ENCODE data around the gene PITHD1.
"Not testable (repeated sequence)": the region's sequence is repeated elsewhere in the genome, so short reads cannot be mapped to it uniquely, and the experiment has no call there.

PITHD1 gene, protein sequence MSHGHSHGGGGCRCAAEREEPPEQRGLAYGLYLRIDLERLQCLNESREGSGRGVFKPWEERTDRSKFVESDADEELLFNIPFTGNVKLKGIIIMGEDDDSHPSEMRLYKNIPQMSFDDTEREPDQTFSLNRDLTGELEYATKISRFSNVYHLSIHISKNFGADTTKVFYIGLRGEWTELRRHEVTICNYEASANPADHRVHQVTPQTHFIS

DNA sequence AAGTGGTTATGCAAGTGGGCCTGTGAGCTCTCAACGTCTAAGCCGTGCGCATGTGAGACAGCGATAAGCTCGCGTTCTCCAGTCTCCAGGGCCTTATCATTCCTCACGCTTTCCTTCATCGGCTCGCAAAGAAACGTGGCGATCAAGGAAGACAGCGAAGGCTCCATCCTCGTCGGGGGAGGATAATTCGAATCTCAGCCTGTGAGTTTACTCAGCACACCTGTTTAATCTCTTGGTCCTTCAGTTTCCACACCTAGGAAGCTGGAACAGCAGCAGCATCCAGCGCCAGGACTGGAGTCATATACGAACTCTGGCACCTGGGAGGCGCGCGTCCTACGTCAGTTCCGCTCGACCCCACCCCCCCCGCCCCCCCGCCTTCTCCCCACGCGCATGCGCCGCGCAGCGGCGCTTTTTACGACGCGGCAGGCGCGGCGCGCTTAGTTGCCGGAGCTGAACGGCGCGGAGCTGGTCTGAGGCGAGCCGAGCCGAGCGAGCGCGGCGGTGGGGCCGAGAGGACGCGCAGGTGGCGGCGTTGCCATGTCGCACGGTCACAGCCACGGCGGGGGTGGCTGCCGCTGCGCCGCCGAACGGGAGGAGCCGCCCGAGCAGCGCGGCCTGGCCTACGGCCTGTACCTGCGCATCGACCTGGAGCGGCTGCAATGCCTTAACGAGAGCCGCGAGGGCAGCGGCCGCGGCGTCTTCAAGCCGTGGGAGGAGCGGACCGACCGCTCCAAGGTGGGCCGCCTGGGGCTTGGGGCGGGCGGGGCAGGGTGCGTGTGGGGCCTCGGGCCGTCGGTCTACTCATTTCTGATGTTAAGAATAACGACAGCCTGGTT is at the start of gene PITHD1:
Gene PITHD1 (plus strand): TSS at position 440 of the 836 bp plus-strand sequence. CDS start 98 bp downstream, at position 538.
- DNase-seq (ENCODE audit: low read depth in 2 of 3, low spot score in 2 of 3), result peak; percentile 55 to 68 (median 56)

DNA sequence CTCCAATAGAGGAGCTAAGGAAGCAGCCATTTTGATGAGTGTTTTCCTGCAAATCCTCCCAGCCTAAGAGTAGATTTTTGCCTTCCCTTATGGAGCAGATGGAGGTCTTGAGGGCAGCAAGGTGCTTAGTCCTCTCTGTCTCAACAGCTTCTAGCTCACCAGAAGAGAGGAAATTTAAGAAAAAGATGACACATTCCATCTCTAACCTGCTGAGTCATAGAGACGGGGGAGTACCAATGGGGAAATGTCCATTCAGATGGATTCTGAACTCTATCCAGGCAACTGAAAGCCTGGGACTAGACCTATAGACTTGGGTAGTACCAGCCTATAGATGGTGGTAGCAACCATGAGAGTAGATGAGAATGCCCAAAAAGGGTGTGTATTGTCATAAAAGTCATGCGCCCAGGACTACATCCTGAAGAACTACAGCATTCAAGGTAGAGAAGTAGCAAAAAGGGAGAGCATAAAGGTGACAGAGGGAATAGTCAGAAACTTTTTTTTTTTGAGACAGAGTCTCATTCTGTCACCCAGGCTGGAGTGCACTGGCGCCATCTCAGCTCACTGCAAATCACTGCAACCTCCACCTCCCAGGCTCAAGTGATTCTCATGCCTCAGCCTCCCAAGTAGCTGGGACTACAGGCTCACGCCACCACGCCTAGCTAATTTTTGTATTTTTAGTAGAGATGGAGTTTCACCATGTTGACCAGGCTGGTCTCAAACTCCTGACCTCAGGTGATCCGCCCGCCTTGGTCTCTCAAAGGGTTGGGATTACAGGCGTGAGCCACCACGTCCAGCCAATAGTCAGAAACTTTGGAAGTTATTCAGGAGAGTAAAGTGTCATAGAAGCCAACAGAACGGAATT is 45.6 kb upstream of the PITHD1 start:
- DNase-seq (ENCODE audit: low read depth in 2 of 3, low spot score in 2 of 3), result no peak

DNA sequence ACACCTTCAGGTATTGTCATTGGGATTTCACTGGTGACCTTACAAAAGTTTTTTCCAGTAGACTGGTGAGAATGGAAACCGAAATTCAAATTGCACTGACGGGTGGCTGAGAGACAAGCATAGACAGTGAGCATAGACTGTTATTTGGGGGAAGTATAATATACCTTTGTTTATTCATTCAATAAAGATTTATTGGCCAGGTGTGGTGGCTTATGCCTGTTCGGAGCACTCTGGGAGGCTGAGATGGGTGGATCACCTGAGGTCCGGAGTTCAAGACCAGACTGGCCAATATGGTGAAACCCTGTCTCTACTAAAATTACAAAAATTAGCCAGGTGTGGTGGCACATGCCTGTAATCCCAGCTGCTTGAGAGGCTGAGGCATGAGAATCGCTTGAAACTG is 44.9 kb upstream of the PITHD1 start:
- DNase-seq (ENCODE audit: low read depth in 2 of 3, low spot score in 2 of 3), result not testable (repeated sequence)

DNA sequence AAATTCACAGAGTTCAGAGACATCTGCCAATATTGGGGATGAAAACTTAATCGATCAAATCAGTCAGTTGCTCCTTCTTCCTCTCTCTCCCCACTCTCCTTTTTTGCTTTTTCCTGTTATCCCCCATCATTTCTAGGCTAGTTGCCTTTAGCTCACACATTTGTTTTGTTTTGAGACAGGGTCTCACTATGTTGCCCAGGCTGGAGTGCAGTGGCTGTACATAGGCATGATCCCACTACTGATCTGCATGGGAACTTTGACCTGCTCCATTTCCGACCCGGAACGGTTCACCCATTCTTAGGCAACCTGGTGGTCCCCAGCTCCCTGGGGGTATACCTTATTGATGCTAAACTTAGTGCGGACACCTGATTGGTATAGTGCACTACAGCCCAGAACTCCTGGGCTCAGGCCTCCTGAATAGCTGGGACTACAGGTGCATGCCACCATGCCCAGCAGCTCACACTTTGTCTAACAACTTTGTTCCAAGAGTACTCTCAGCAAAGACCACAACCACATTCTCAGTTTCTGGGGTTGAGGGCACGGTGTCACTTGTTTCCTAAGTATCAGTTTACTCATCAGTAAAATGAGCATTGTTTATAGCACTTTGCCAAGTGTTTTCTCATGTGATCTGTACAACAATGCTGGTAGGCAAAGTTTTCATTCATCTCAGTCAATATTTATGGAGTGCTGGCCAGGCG is 41.6 kb upstream of the PITHD1 start:
- no peak for DNase-seq (ENCODE audit: low read depth in 2 of 3, low spot score in 2 of 3)

DNA sequence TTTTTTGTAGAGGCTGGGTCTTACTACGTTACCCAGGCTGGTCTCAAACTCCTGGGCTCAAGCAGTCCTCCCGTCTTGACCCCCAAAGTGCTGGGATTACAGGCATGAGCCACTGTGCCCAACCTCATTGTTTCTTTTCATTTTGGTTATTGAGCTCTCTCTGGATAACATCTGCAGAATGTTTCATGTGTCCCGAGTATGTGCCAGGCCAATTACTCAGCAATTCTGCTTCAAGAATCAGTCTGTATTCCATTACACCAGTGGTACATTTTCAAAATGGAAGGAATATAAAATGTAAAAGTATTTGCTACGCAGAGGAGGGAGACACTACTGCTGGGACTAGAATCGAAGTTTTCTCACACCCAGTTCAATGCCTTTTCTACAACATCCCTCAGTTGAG is 36.6 kb upstream of the PITHD1 start:
- DNase-seq (ENCODE audit: low read depth in 2 of 3, low spot score in 2 of 3), result no peak

DNA sequence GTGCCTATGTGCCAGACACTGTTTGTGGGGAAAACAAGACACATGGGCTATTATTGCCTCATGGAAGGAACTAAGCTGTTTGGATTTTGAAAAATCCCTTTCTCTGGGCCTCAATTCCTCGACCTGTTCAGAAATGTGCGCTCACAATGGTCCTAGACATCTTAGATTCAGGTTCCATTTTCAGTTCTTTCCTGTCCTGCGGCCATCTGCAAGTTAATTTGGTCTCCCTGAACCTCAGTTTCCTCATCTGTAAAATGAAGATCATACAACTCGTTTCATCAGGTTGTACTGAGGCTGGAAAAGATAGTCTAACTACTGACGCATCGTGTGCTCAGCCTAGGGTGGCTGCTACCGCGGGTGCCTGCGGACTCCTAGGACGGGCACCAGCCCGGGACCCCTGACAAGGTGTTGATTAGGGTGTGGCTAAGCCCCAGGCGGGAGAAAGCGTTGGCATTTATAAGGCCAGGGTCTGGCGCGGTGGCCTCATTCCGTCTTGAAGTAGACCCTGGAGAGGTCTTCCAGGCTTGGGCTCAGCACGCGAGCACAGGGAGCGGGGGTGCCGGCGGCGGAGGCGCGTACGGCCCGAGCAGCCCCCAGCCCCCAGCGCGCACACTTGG is 35.4 kb upstream of the PITHD1 start:
- DNase-seq (ENCODE audit: low read depth in 2 of 3, low spot score in 2 of 3), result peak in 1 of 3 experiments; percentile 29

DNA sequence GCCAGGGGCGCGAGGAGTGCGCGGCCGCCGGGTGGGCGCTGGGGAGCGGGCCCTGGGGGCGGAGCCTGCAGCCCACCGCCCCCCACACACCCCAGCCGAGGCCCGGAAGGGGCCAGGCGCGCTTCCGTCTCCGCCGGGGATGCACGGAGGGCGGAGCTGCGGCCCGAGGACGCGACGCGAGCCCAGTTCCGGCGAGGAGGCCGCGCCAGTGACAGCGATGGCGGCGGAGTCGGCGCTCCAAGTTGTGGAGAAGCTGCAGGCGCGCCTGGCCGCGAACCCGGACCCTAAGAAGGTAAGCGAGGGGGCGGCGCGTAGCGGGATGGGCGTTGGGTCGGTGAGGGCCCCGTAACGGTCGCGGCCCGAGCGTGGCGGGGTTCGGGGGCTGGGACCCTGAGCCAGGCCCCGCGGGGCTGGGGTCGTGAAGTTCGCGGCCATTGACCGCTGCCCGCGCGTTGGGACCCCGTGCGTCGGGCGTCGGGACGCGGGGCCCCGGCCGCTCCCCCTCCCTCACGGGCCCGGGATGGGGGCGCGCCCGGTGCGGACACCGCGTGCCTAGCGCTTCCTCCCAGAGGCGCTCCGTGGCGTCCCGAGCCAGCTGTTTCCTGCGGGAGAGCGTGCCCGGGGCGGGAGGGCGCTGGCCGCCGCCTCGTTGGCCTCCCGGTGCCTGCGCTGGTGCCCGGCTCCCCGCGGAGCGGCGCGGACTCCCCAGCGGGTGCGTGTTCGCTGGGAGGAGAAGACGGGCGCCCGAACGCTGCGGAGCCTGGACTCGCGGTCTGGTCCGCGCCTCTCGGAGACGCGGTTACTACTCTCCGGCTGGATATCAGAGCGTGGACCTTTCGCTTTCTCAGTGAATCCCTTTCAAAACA is 34.7 kb upstream of the PITHD1 start, which contains the start of gene ELOA:
Gene ELOA (plus strand): TSS at position 185 of the 866 bp plus-strand sequence. CDS start 33 bp downstream, at position 218.
- DNase-seq (ENCODE audit: low read depth in 2 of 3, low spot score in 2 of 3), result peak; percentile 37 to 67 (median 55)

DNA sequence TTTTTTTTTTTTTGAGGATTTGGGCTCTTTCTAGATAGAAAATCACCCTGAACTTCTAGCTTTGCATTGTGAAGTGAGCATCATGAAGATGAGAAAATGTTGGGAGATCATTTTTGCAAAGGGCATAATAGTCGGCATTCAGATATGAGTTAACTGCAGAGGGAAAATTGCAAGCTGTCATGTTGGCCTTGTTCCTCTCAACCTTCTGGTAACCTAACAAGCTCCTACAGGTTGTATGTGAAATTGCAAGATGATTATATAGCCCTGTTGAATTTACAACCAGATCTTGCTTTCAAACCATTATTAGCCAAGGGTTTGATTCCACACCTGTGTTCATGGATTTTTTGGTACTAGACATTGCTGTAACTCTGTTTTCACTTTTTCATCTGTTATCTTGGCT is 32.7 kb upstream of the PITHD1 start:
- no peak for DNase-seq (ENCODE audit: low read depth in 2 of 3, low spot score in 2 of 3)

DNA sequence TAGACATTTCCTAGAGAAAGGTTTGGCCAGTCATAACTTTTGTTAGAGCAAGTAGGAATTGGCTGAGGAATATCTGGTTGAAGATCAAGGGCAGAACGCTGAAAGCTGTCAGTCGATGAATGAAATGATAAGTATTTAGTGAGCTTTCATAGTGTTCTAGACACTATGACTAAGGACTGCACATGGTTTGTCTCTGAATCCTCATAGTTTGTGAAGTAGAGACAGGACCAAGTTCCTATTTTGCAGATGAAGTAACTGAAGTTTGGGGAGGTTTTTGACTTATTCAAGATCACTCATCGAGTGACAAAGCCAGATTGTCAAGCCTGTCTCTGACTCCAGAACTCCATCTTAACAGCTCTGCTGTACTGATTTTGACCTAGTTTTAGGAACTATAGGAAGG is 30.2 kb upstream of the PITHD1 start:
- DNase-seq (ENCODE audit: low read depth in 2 of 3, low spot score in 2 of 3), result no peak

DNA sequence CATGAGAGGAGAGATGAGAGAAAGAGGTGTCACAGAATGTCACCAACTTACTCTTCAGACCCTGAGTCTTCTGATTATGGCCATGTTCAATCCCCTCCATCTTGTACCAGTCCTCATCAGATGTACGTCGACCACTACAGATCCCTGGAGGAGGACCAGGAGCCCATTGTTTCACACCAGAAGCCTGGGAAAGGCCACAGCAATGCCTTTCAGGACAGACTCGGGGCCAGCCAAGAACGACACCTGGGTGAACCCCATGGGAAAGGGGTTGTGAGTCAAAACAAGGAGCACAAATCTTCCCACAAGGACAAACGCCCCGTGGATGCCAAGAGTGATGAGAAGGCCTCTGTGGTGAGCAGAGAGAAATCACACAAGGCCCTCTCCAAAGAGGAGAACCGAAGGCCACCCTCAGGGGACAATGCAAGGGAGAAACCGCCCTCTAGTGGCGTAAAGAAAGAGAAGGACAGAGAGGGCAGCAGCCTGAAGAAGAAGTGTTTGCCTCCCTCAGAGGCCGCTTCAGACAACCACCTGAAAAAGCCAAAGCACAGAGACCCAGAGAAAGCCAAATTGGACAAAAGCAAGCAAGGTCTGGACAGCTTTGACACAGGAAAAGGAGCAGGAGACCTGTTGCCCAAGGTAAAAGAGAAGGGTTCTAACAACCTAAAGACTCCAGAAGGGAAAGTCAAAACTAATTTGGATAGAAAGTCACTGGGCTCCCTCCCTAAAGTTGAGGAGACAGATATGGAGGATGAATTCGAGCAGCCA is 27.0 kb upstream of the PITHD1 start:
- no peak for DNase-seq (ENCODE audit: low read depth in 2 of 3, low spot score in 2 of 3)

DNA sequence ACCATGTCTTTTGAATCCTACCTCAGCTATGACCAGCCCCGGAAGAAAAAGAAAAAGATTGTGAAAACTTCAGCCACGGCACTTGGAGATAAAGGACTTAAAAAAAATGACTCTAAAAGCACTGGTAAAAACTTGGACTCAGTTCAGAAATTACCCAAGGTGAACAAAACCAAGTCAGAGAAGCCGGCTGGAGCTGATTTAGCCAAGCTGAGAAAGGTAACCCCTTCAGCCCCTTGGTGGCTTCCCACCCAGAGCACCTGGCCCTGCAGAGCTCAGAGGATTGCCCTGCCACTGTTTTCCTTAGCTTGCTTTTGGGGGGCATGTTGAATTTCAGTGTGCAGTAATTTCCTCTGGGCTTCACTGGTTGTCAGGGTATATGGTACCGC is 26.4 kb upstream of the PITHD1 start:
- DNase-seq (ENCODE audit: low read depth in 2 of 3, low spot score in 2 of 3), result no peak

DNA sequence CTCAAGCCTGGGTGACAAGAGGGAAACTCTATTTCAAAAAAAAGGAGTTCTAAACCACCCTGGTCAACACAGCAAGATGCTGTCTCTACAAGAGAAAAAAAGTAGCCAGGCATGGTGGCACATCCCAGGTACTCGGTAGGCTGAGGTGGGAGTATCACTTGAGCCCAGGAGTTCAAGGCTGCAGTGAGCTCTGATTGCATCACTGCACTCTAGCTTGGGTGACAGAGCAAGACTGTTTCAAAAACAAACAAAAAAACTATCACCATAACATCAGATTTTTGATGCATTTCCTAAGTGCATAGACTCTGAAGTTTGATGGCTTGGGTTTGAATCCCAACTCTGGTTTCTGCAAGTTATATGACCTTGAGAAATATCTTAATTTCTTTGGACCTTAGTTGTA is 25.3 kb upstream of the PITHD1 start:
- no peak for DNase-seq (ENCODE audit: low read depth in 2 of 3, low spot score in 2 of 3)

DNA sequence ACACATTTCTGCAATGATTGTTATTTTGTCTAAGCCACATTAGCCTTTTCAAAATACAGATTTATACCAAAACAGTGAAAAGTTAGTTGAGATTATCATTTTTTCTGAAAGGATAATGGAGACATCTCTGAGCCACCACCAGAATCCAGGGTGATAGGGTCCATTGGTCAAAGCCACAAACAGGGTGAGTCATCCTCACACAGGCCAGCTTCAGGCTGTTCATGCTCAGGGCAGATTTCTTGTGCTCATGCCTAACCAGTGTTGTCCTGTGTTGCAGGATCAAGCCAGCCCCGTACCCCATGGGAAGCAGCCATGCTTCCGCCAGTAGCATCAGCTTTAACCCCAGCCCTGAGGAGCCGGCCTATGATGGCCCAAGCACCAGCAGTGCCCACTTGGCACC is 21.5 kb upstream of the PITHD1 start:
- DNase-seq (ENCODE audit: low read depth in 2 of 3, low spot score in 2 of 3), result no peak

DNA sequence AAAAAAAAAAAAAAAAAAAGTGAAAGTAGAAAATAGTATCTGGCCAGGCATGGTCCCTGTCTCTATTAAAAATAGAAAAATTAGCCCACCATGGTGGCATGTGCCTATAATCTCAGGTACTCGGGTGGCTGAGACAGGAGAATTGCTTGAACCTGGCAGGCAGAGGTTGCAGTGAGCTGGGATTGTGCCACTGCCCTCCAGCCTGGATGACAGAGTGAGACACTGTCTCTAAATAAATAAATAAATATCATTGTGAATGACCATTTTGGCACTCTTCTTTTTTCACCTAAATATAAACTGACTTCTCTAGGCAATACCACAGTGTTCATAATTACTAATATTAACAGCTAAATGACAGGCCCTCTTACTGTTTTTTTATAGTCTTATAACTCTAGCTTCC is 20.4 kb upstream of the PITHD1 start:
- no peak for DNase-seq (ENCODE audit: low read depth in 2 of 3, low spot score in 2 of 3)

DNA sequence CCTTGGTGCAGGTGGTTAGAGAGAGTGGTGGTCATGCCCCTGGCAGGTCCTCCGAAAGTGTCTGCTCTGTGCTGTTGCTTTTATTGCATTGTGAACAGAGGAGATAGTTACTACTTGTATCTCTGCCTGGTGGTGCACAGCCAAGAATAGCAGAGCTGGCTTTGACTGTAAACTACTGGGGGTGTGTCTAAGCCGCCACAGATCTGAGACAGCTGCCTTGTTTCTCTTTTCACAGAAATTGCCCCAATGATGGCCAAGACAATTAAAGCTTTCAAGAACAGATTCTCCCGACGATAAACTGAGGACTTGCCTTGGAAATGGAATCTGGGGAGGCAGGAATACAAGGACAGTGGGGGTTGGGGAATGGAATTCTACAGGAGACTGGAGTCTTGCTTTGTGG is 18.9 kb upstream of the PITHD1 start:
- DNase-seq (ENCODE audit: low read depth in 2 of 3, low spot score in 2 of 3), result no peak

DNA sequence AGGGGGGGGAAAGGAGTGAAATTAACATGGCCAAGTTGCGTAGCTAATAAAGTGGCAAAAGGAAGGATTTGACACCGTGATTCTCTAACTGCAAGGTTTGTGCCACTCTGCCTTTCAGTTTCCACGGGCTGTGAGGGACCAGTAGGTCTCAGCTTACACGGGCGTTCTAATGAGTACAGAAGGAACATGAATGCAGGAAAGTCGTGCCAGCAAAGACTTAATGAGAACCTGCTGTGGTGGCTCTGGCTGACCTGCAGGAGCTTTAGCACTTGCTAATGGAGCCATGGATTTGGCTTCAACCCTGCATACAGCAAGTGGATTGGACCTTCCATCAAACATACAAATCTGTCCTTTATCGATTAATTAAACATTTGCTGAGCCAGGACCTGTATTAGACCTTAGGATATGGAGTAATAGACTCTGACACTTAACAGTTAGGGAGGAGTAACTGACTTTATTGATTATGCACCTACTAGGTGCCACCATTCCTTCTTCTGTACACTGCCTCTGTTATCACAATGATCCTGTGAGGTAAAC is 15.1 kb upstream of the PITHD1 start:
- no peak for DNase-seq (ENCODE audit: low read depth in 2 of 3, low spot score in 2 of 3)

DNA sequence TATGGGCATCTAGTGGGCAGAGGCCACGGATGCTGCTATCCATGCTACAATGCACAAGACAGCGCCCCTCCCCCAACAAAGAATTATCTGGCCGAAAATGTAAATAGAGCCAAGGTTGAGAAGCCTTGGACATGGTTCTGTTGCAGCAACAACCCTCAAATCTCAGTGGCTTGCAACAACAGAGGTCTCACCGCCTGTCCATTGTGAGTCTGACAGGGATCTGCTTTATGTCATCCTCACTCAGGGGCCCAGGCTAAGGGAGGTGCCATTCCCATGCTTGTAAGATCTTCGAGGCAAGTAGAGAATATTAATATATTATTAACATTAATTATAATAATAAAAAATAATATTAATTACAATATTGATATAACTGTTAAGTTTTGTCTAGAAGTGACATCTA is 9.5 kb upstream of the PITHD1 start:
- DNase-seq (ENCODE audit: low read depth in 2 of 3, low spot score in 2 of 3), result no peak

DNA sequence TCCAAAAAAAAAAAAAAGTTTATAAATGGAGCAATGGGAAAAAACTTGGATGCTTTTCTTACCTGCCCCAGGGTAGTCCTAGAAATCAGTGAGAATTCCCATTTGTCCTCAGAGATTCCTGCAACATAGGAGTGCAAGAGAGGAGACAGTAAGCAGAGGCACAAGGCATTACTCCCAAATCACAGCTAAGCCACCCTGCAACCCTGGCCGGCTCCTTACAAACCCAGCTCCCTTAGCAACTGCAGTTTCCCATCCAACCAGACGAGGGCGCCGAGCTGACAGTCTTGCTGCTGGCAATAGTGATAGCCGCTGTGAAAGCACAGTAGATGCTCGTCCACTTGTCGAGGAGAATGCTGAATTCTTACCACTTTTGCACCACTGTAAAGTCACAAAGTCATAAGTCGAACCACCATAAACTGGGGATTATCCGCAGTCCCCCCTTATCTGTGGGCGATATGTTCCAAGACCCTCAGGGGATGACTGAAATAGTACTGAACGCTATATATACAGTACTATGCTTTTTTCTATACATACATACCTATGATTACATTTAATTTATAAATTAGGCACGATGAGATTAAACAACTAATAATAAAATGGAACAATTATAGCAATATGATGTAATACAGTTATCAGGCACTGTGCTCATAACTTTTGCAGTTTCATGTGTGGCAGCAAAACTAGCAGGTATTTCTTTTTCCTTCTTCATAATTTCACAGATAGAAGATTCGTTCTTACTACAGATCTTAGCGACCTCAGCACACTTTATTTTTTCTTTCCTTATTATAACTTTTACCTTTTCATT is 6.0 kb upstream of the PITHD1 start:
- peak; percentile 40 to 87 (median 80) for DNase-seq (ENCODE audit: low read depth in 2 of 3, low spot score in 2 of 3)

Data from activated CD8-positive, alpha-beta memory T cell treated with anti-CD3 and anti-CD28 coated beads for 48 hours (primary cell).